ENCODE measurements around the gene PYCR2.

Gene PYCR2

DNA sequence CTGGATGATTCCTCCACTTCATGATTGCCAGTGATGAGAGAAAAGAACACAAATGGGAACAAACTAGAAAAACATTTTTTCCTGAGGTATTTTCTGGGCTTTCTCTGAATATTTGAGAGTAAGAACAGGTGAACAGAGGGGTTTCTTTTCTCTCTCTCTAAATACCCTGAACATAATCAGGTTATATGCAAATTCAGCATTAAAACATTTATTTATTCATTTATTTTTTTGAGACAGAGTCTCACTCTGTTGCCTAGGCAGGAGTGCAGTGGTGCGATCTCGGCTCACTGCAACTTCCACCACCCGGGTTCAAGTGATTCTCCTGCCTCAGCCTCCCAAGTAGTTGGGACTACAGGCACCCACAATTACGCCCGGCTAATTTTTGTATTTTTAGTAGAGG, 22.8 kb upstream of the PYCR2 start:
- H3K27ac ChIP-seq, result no peak overlapping the region
- TF ChIP-seq ZFX (IDR thresholded peaks at IDR 0.05; ENCODE audit: borderline replicate concordance), result no peak
- TF ChIP-seq, protein P1, sequence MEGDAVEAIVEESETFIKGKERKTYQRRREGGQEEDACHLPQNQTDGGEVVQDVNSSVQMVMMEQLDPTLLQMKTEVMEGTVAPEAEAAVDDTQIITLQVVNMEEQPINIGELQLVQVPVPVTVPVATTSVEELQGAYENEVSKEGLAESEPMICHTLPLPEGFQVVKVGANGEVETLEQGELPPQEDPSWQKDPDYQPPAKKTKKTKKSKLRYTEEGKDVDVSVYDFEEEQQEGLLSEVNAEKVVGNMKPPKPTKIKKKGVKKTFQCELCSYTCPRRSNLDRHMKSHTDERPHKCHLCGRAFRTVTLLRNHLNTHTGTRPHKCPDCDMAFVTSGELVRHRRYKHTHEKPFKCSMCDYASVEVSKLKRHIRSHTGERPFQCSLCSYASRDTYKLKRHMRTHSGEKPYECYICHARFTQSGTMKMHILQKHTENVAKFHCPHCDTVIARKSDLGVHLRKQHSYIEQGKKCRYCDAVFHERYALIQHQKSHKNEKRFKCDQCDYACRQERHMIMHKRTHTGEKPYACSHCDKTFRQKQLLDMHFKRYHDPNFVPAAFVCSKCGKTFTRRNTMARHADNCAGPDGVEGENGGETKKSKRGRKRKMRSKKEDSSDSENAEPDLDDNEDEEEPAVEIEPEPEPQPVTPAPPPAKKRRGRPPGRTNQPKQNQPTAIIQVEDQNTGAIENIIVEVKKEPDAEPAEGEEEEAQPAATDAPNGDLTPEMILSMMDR (IDR thresholded peaks at IDR 0.05), result no peak

DNA sequence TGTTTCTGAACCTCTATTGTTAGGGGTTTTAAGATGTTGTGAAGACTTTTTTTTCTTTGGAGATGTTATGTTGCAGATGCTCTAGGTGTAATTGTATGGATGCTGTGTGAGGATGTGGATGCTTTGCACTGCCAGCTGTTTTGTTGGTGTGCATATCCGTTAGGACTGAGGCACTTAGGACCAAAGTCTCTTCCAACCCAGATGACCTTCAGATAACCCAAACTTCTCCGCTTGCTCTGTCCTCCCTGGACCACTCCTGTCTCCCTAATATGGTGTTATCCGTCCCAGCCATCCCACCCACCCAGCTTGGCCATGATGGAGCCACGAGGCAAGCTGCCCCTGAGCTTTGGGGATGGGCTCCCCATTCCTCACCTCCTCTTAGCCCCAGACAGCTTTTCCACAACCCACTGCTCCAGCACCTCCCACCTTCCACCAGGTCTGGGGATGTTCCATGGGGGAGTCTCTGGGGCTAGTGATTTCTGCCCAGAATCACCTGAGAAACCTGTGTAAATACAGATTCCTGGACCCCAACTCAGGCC, 22.1 kb upstream of the PYCR2 start:
- no peak overlapping the region for H3K27ac ChIP-seq
- TF ChIP-seq, protein P1 (IDR thresholded peaks at IDR 0.05), result no peak
- no peak for TF ChIP-seq ZFX (IDR thresholded peaks at IDR 0.05; ENCODE audit: borderline replicate concordance)

DNA sequence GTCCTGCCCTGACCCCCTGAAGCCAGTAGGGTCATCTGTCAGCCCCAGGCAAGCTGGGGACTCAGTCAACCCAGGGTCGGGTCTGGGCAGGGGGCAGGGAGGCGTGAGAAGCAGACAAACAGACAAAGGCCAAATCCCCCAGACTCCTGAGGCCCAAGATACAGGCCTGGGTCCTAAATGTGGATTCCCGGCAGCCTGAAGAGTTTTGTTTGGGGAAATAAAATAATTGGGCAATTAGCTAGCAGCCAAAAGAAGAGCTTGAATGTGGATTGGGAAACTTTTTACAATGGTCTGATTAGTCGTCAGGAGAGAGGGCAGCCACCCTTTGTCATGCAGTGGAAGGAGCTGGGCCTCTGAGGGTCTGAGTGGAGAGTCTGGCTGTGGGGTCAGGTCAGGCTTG, 21.5 kb upstream of the PYCR2 start:
- H3K27ac ChIP-seq, result no peak overlapping the region
- no peak for TF ChIP-seq ZFX (IDR thresholded peaks at IDR 0.05; ENCODE audit: borderline replicate concordance)
- TF ChIP-seq, protein P1 (IDR thresholded peaks at IDR 0.05), result no peak

DNA sequence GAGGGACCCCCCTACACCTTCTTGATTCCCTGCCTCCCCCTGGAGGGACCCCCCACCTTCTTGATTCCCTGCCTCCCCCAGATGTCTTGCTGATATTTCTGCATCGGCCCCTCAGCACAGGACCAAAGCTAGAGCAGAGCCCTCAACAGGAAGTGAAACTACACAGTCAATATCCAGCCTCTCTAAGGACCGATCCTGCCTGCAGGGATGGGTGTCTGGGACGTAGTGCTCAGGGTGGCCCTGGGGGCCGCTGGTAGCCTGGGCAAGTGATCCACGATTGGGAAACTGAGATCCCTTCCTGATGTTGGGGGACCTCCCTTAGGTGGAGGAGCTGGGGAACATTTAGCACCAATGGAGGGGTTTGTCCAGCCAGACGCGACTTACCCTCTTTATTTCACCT, 20.9 kb upstream of the PYCR2 start:
- no peak overlapping the region for H3K27ac ChIP-seq
- no peak for TF ChIP-seq ZFX (IDR thresholded peaks at IDR 0.05; ENCODE audit: borderline replicate concordance)
- TF ChIP-seq, protein P1 (IDR thresholded peaks at IDR 0.05), result no peak

DNA sequence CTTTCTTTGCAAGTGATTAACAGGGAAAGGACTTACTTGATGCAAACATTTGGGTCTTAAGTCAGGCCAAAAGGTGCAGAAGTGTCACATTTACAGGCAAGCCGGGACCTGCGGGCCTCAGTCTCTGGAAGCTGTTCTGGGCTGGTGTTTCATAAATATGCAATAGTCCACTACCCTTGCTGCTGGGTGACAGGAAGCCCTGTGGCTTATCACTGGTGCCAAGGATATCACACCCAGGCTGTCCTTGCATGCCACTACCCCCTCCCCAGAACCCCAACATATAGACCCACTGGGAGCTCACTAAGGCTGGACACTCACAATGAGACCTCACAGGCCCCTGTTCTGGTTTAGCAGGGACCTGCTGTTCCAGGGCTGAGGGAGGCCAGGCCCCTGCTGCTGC, 20.3 kb upstream of the PYCR2 start:
- no peak overlapping the region for H3K27ac ChIP-seq
- TF ChIP-seq, protein P1 (IDR thresholded peaks at IDR 0.05), result no peak
- TF ChIP-seq ZFX (IDR thresholded peaks at IDR 0.05; ENCODE audit: borderline replicate concordance), result no peak

DNA sequence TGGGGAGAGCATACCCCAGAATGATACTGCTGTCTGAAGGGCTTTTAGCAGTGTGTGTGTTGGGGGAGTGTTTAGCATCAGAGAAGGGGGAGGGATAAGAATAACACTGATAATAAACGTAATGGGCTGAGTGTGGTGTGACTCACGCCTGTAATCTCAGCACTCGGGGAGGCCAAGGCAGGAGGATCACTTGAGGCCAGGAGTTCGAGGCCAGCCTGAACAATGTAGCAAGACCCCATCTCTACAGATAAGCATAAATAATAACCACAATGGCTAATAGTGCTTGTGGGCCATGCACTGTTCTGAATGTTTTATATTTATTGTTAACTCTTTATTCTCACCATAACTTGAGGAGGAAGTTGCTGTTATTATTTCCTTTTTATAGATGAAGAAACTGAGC, 19.5 kb upstream of the PYCR2 start:
- no peak overlapping the region for H3K27ac ChIP-seq
- TF ChIP-seq, protein P1 (IDR thresholded peaks at IDR 0.05), result no peak
- no peak for TF ChIP-seq ZFX (IDR thresholded peaks at IDR 0.05; ENCODE audit: borderline replicate concordance)

DNA sequence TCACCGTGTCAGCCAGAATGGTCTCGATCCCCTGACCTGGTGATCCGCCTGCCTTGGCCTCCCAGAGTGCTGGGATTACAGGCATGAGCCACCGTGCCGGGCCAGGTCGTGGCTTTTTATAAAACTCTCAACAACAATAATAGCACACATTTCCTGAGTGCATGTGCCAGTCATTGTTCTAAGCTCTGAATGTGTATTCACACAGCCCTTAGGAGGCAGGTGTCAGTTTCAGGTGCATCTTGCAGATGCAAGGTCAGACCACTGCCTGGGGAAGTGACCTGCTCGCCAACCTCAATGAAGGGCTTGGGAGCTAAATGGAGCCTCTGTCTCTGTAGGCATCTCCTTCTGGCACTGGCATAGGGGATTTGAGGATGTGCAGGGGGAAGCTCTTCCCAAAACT, 18.5 kb upstream of the PYCR2 start:
- no peak overlapping the region for H3K27ac ChIP-seq
- TF ChIP-seq ZFX (IDR thresholded peaks at IDR 0.05; ENCODE audit: borderline replicate concordance), result no peak
- TF ChIP-seq, protein P1 (IDR thresholded peaks at IDR 0.05), result no peak
